MCF 10A (cell line): ENCODE measurements around the gene STEAP1B. TPM values are rescaled to one million over a fixed set of nuclear protein-coding genes. Genes with fewer than 3 reads are reported as not detected.
"Not testable (repeated sequence)": the region's sequence is repeated elsewhere in the genome, so short reads cannot be mapped to it uniquely, and the experiment has no call there.

Source experiments
- Bru-seq: library from RNA; stranded (reverse); fragments of 400-500 nt; gene quantifications from one replicate; lab custom pipeline; 2021; lab: Mats Ljungman, UMichigan
- BruChase-seq, 2 experiments: library from RNA; stranded (reverse); fragments of 400-500 nt; gene quantifications; one replicate each; lab custom pipeline; 2021; lab: Mats Ljungman, UMichigan
- BruUV-seq: library from RNA; stranded (reverse); fragments of 400-500 nt; replicated peaks from 2 replicates; lab custom pipeline; 2021; lab: Mats Ljungman, UMichigan
- CTCF ChIA-PET: fragments of 300-600 bp; sonication (Branson Sonifier 250); formaldehyde crosslinking; extraction: SDS; loops from one replicate; lab custom pipeline; 2021; ENCODE audit warnings: antibody characterized with exemption, inconsistent platforms; lab: Yijun Ruan, JAX
- POLR2A ChIA-PET: fragments of 300-600, 350-650 bp; sonication (Branson Sonifier 250); formaldehyde crosslinking; extraction: SDS; loops from one replicate; lab custom pipeline; 2020; ENCODE audit warnings: antibody characterized with exemption, inconsistent platforms; lab: Yijun Ruan, JAX
- DNase-seq: peaks from one replicate; pipeline ENCODE4 v3.0.0-alpha.2; 2018; ENCODE audit not compliant: unreplicated experiment
- H3K27ac Mint-ChIP-seq: one replicate; pipeline ENCODE4 v1.8.0; 2022; ENCODE audit warnings: mild to moderate bottlenecking, low read depth, mixed read lengths; ENCODE audit not compliant: unreplicated experiment
- H3K27me3 Mint-ChIP-seq: one replicate; pipeline ENCODE4 v1.8.0; 2022; ENCODE audit warnings: mixed read lengths; ENCODE audit not compliant: insufficient read depth, unreplicated experiment
- H3K36me3 Mint-ChIP-seq: one replicate; pipeline ENCODE4 v1.8.0; 2022; ENCODE audit warnings: mild to moderate bottlenecking, moderate library complexity, mixed read lengths; ENCODE audit not compliant: insufficient read depth, unreplicated experiment
- H3K4me1 Mint-ChIP-seq: one replicate; pipeline ENCODE4 v1.8.0; 2022; ENCODE audit warnings: mixed read lengths; ENCODE audit not compliant: insufficient read depth, unreplicated experiment
- H3K4me3 Mint-ChIP-seq: one replicate; pipeline ENCODE4 v1.8.0; 2022; ENCODE audit warnings: mild to moderate bottlenecking, moderate library complexity, mixed read lengths; ENCODE audit not compliant: unreplicated experiment
- H3K9me3 Mint-ChIP-seq: one replicate; pipeline ENCODE4 v1.8.0; 2022; ENCODE audit warnings: mixed read lengths; ENCODE audit not compliant: unreplicated experiment
- CTCF ChIP-seq: fragments of 200-600 bp; IDR thresholded peaks from one replicate; pipeline ENCODE4 v1.8.0; 2022; ENCODE audit warnings: antibody characterized with exemption, mild to moderate bottlenecking; ENCODE audit not compliant: unreplicated experiment
- intact Hi-C: fragments of 100-400 bp; cut with micrococcal nuclease; formaldehyde crosslinking; loops from 2 replicates; pipeline ENCODE4 v1.14.1; 2022
- long read RNA-seq: library from polyadenylated mRNA; stranded (forward); transcript quantifications from one replicate; pipeline ENCODE4 v2.0.0, GENCODE V29; 2022
- total RNA-seq: library from RNA; stranded (reverse); gene quantifications from 2 replicates; pipeline ENCODE4 v1.2.3, GENCODE V29; 2022

STEAP1B gene
- not detected in 2 replicates for total RNA-seq
- percentile 9 among the genes with signal in this experiment for Bru-seq, nascent RNA
- percentile 7 among the genes with signal in this experiment for BruChase-seq, experiment 1, labeled RNA remaining after a 6-hour chase
- BruChase-seq, experiment 2, labeled RNA remaining after a 2-hour chase, result percentile 10 among the genes with signal in this experiment
- long read RNA-seq, result 0 reads

- H3K4me3 Mint-ChIP-seq, H3K27me3 Mint-ChIP-seq, intact Hi-C loops, DNase-seq, BruUV-seq, POLR2A ChIA-PET, H3K27ac Mint-ChIP-seq, H3K9me3 Mint-ChIP-seq, H3K4me1 Mint-ChIP-seq, H3K36me3 Mint-ChIP-seq: not testable (repeated sequence)
- TF ChIP-seq CTCF, result peak; percentile 18
- CTCF ChIA-PET, result interaction anchor here (0.5 to 1.8 kb wide), 4 partner anchors 387 to 634 kb away, joined by 3 to 8 read pairs (median 6); no protein-coding TSS in a partner anchor
Measured at GRCh38 chr7:22499888-22500689, at the start of gene STEAP1B. Gene STEAP1B, minus strand, starts transcription at chr7:22500188. Its CDS starts 5,333 bp downstream, at chr7:22494855.

- H3K4me3 Mint-ChIP-seq, result no peak overlapping the region
- intact Hi-C loops, result no loop called here
Measured at GRCh38 chr7:22549051-22549450, 49.1 kb upstream of the STEAP1B start.

GRCh38 chr7:22548313-22548712 lies 48.3 kb upstream of the STEAP1B start:
- H3K4me1 Mint-ChIP-seq, result no peaks in the 10 kb centered on the region
- no peak for TF ChIP-seq CTCF
- ChIA-PET POLR2A (no interaction called here), CTCF (interaction anchor here (0.5 kb wide), 1 partner anchor 122 kb away, joined by 6 read pairs; no protein-coding TSS in a partner anchor)
- no peaks in the 10 kb centered on the region for H3K9me3 Mint-ChIP-seq
- no peaks in the 10 kb centered on the region for H3K36me3 Mint-ChIP-seq
- peaks cover 79% of the 10 kb centered on the region for H3K27me3 Mint-ChIP-seq
- DNase-seq, result no peak
- H3K27ac Mint-ChIP-seq, result no peak overlapping the region
- no peak overlapping the region for H3K4me3 Mint-ChIP-seq
- BruUV-seq, result no TSS peak
- intact Hi-C loops, result no loop called here

More at GRCh38 chr7:22549051-22549450, 49.1 kb upstream of the STEAP1B start:
- no peak for DNase-seq
- no TSS peak for BruUV-seq
- H3K36me3 Mint-ChIP-seq, result no peaks in the 10 kb centered on the region
- H3K9me3 Mint-ChIP-seq, result no peaks in the 10 kb centered on the region
- ChIA-PET POLR2A (no interaction called here), CTCF (no interaction called here)
- no peak for TF ChIP-seq CTCF
- H3K27me3 Mint-ChIP-seq, result peaks cover 84% of the 10 kb centered on the region
- no peak overlapping the region for H3K27ac Mint-ChIP-seq
- H3K4me1 Mint-ChIP-seq, result no peaks in the 10 kb centered on the region

- intact Hi-C loops, result no loop called here
- no peaks in the 10 kb centered on the region for H3K4me1 Mint-ChIP-seq
- POLR2A ChIA-PET, result interaction anchor here (0.6 kb wide), 1 partner anchor 201 kb away, joined by 4 read pairs; no protein-coding TSS in a partner anchor
- no peak for TF ChIP-seq CTCF
- H3K9me3 Mint-ChIP-seq, result no peaks in the 10 kb centered on the region
- CTCF ChIA-PET, result interaction anchor here (1.6 kb wide), 1 partner anchor 509 kb away, joined by 3 read pairs; no protein-coding TSS in a partner anchor
- H3K4me3 Mint-ChIP-seq, result no peak overlapping the region
- DNase-seq, result no peak
- no peak overlapping the region for H3K27ac Mint-ChIP-seq
- peaks cover 71% of the 10 kb centered on the region for H3K27me3 Mint-ChIP-seq
- no TSS peak for BruUV-seq
- H3K36me3 Mint-ChIP-seq, result no peaks in the 10 kb centered on the region
Measured at GRCh38 chr7:22546769-22547168, 46.8 kb upstream of the STEAP1B start.
